Activated naive CD8-positive, alpha-beta T cell (primary cell): ENCODE data around the gene CREBBP.

Source experiments
- H3K27ac Mint-ChIP-seq: one replicate; pipeline ENCODE4 v1.8.0; 2021; ENCODE audit warnings: mixed read lengths
- H3K27me3 Mint-ChIP-seq: one replicate; pipeline ENCODE4 v1.8.0; 2021; ENCODE audit warnings: mixed read lengths
- H3K36me3 Mint-ChIP-seq: one replicate; pipeline ENCODE4 v1.8.0; 2021; ENCODE audit warnings: mixed read lengths
- H3K4me1 Mint-ChIP-seq: one replicate; pipeline ENCODE4 v1.8.0; 2021; ENCODE audit warnings: low read depth, mixed read lengths
- H3K4me3 Mint-ChIP-seq: one replicate; pipeline ENCODE4 v1.8.0; 2021; ENCODE audit warnings: mild to moderate bottlenecking, mixed read lengths
- H3K9me3 Mint-ChIP-seq: one replicate; pipeline ENCODE4 v1.8.0; 2021; ENCODE audit warnings: low read depth, mixed read lengths

CREBBP gene

DNA sequence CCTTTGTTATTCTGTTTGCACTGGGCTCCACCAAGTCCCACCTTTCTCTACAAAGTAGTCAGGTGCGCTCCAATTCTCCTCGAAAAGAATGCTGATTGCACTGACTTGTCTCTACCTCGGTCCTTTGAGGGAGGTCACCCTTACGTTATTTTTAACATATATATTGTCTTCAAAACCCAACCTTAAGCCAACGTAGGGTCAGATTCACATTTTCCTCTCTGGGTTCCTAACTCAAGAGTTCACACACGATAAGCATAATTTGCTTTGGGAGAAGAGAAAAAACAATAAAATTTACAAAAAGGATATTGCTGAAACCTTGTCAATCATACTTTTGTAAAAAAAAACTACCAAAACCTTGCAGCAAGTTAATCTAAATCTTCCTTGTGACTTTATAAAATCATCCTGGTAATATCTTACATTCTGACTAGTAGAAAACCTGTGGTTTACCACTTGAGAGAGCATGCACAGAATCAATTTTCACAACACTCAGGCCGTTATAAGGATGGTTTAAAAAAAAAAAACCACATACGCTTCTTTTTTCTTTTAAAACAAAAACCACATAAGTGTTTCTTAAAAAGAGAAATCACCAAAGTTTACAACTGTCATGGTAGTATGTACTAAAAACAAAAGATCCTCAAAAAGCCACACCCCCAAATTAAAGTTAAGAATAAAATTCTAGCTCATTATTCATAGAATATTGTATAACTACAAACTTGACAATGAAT, 91.0 kb downstream of the CREBBP start:
- H3K27ac Mint-ChIP-seq: peak overlapping the region; percentile 4
- H3K4me1 Mint-ChIP-seq: peaks cover 54% of the 10 kb centered on the region
- peak overlapping the region; percentile 18 for H3K4me3 Mint-ChIP-seq
- no peaks in the 10 kb centered on the region for H3K9me3 Mint-ChIP-seq
- H3K36me3 Mint-ChIP-seq: peaks cover 21% of the 10 kb centered on the region
- H3K27me3 Mint-ChIP-seq: no peaks in the 10 kb centered on the region

GRCh38 chr16:3788711-3789374, 91.7 kb downstream of the CREBBP start:
- Mint-ChIP-seq H3K27ac (no peak overlapping the region), H3K27me3 (no peaks in the 10 kb centered on the region), H3K4me1 (peaks cover 55% of the 10 kb centered on the region), H3K9me3 (no peaks in the 10 kb centered on the region), H3K36me3 (peaks cover 21% of the 10 kb centered on the region), H3K4me3 (peak overlapping the region; percentile 18)

DNA sequence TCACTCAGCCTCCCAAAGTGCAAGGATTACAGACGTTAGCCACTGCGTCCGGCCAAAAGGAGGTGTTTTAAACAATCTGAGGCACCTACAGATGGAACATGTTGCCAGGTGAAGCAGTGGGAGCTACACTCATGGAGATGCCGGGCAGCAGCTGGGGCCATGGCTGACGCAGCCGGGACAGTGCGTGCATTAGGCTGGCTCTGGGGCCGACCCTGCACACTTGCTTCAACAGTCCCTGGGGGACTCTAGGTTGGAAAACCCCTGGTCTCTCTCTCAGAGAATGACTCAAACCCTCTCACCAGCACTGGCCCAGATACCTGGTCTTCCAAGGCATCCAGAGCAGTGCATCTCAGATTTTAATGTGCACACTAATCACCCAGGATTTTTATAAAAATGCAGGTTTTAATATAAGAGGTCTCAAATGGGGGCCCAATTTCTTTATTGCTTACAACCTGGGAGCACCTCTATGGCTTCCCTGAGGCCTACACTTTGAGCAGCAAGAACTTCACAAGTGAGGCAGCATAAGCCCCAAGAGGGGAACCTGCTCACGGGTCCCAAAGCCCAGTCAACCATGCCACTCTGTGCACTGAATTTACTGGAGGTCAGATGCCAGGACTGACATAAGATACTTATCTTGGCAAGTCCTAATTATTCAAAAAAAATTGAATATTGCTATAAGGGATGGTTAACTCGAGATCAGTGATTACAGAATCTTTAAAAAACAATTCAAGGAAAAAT, 92.4 kb downstream of the CREBBP start:
- Mint-ChIP-seq H3K36me3 (peaks cover 18% of the 10 kb centered on the region), H3K4me3 (no peak overlapping the region), H3K27ac (no peak overlapping the region), H3K9me3 (no peaks in the 10 kb centered on the region), H3K27me3 (no peaks in the 10 kb centered on the region), H3K4me1 (peaks cover 48% of the 10 kb centered on the region)

DNA sequence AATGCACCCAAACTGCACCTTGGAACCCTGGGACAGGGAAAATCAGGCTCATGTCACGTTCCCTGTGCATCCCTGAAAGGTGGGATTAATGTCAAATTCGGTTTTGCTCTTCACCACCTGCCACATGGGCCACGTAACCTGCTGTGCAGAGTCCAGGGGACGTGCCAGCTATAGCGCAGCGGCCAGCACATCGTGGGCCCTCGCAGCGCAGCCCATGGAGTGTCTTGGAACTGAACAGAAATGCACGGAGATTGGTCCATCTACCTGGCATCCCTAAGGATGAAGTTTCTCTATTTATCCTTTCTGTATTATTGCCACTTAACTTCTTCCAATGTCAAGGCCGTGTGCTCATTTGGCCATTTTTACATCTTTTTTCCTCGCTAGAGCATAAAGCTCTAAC, 95.1 kb downstream of the CREBBP start:
- peaks cover 35% of the 10 kb centered on the region for H3K4me1 Mint-ChIP-seq
- H3K27ac Mint-ChIP-seq: no peak overlapping the region
- no peaks in the 10 kb centered on the region for H3K9me3 Mint-ChIP-seq

GRCh38 chr16:3783516-3783915, 97.0 kb downstream of the CREBBP start:
- Mint-ChIP-seq H3K27ac (no peak overlapping the region), H3K27me3 (no peaks in the 10 kb centered on the region), H3K36me3 (peaks cover 2% of the 10 kb centered on the region), H3K4me3 (no peak overlapping the region), H3K9me3 (no peaks in the 10 kb centered on the region), H3K4me1 (peaks cover 18% of the 10 kb centered on the region)

More for the DNA sequence above, 95.1 kb downstream of the CREBBP start:
- Mint-ChIP-seq H3K27me3 (no peaks in the 10 kb centered on the region), H3K4me3 (no peak overlapping the region), H3K36me3 (peaks cover 6% of the 10 kb centered on the region)

DNA sequence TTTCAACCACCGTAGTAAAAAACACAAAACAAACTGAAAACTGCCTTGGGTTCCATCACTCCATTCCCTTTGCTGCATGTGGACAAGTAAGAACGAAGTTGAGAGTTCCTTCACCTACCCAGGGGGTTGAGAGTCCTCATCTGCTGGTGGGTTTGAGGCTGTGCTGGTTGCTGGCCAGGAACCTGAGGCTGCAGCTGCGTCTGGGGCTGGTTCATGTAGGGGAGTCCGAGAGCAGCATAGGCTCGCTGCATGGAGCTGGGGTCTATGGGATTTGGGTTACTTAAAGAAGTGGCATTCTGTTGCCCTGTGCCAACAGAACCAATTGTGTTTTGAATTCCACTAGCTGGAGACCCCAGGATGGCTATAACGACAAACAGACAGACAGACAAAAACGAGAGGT, 97.9 kb downstream of the CREBBP start:
- H3K27ac Mint-ChIP-seq: peak overlapping the region; percentile 17
- peaks cover 2% of the 10 kb centered on the region for H3K36me3 Mint-ChIP-seq
- no peaks in the 10 kb centered on the region for H3K9me3 Mint-ChIP-seq
- H3K4me3 Mint-ChIP-seq: no peak overlapping the region
- no peaks in the 10 kb centered on the region for H3K27me3 Mint-ChIP-seq
- peaks cover 15% of the 10 kb centered on the region for H3K4me1 Mint-ChIP-seq

DNA sequence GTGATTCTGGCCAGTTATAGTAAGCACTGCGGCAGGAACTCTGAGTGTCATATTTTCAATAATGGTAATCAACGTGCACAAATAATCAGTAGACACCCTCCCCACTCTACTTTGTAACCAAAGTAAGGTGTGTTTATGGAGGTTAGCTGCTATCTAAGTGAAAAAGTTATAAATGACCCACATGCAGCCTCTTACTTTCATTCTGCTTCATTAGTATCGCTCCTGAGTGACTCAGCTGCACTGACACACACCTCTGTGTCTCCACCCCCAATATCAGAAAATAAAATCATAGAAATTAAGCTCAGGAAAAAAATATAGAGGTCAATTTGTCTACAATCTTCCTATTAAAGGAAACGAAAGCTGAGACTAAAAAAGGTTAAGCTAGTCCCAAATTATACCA, 99.1 kb downstream of the CREBBP start:
- peaks cover 15% of the 10 kb centered on the region for H3K4me1 Mint-ChIP-seq
- peaks cover 4% of the 10 kb centered on the region for H3K36me3 Mint-ChIP-seq
- no peak overlapping the region for H3K27ac Mint-ChIP-seq
- H3K4me3 Mint-ChIP-seq: no peak overlapping the region
- no peaks in the 10 kb centered on the region for H3K9me3 Mint-ChIP-seq
- no peaks in the 10 kb centered on the region for H3K27me3 Mint-ChIP-seq

DNA sequence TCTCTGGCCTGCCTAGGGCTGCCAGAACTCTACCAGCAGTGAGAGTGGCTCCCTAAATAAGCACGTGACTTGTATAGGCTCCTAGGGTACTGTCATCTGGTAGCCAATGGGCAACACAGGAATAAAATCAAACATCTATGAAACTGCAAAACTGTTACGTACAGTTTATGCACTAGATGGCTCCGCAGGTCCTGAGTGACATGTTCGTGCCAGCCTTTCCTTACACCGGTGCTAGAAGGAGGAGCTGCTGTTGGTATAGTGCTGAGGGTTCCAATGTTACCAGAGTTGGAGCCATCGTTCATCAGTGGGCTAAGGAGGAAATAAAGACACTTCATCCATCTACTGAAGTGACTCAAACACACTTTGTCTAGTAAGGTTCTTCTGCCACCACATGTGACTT, 99.9 kb downstream of the CREBBP start:
- H3K9me3 Mint-ChIP-seq: no peaks in the 10 kb centered on the region
- no peak overlapping the region for H3K4me3 Mint-ChIP-seq
- peaks cover 4% of the 10 kb centered on the region for H3K36me3 Mint-ChIP-seq
- H3K4me1 Mint-ChIP-seq: peaks cover 15% of the 10 kb centered on the region
- no peak overlapping the region for H3K27ac Mint-ChIP-seq
- H3K27me3 Mint-ChIP-seq: no peaks in the 10 kb centered on the region

DNA sequence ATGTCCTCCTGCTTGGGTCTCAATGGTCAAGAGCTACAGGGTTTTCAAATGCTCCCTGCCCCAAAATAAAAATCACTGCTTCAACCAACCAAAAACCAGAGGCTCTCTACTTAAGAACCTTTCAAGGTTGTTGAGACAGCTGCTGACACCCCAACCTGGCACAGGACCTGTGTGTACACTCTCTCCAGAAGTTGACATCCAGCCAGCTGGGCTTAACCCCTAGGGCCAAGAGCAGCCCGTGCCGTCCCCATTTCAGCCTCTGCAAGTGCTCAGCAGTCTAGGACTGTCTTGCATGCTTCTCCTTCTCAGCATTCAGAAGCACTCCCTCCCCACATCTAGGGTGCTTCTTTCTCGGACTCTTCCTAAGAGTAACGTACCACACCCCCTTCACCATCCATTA, 104.2 kb downstream of the CREBBP start:
- H3K27me3 Mint-ChIP-seq: no peaks in the 10 kb centered on the region
- H3K9me3 Mint-ChIP-seq: no peaks in the 10 kb centered on the region
- H3K27ac Mint-ChIP-seq: no peak overlapping the region
- no peak overlapping the region for H3K4me3 Mint-ChIP-seq
- peaks cover 7% of the 10 kb centered on the region for H3K4me1 Mint-ChIP-seq
- peaks cover 4% of the 10 kb centered on the region for H3K36me3 Mint-ChIP-seq

DNA sequence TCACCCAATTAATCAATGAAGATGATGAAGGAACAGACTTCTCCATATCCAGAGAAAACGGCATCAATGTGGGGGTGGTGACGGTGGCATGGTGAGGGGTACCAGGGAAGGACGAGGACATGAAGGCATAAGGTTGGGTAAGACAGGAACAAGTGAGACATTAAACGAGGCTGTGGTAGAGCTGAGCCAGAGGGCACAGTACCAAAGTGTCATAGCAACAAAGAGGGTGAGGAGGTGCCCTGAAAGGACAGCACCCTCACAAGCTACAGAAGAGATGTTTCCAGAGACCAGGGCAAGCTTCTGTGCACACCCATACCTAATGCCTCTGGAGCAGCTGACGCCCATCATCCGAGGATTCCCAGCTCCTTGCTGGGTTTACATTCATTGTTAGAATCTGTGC, 105.7 kb downstream of the CREBBP start:
- no peaks in the 10 kb centered on the region for H3K9me3 Mint-ChIP-seq
- no peak overlapping the region for H3K4me3 Mint-ChIP-seq
- H3K27me3 Mint-ChIP-seq: no peaks in the 10 kb centered on the region
- peaks cover 5% of the 10 kb centered on the region for H3K36me3 Mint-ChIP-seq
- H3K4me1 Mint-ChIP-seq: no peaks in the 10 kb centered on the region
- peak overlapping the region; percentile 36 for H3K27ac Mint-ChIP-seq

- H3K36me3 Mint-ChIP-seq: peaks cover 6% of the 10 kb centered on the region
- H3K4me1 Mint-ChIP-seq: no peaks in the 10 kb centered on the region
- H3K27me3 Mint-ChIP-seq: no peaks in the 10 kb centered on the region
- no peak overlapping the region for H3K4me3 Mint-ChIP-seq
- no peak overlapping the region for H3K27ac Mint-ChIP-seq
- no peaks in the 10 kb centered on the region for H3K9me3 Mint-ChIP-seq
Observed at GRCh38 chr16:3774156-3774767, 106.3 kb downstream of the CREBBP start.

DNA sequence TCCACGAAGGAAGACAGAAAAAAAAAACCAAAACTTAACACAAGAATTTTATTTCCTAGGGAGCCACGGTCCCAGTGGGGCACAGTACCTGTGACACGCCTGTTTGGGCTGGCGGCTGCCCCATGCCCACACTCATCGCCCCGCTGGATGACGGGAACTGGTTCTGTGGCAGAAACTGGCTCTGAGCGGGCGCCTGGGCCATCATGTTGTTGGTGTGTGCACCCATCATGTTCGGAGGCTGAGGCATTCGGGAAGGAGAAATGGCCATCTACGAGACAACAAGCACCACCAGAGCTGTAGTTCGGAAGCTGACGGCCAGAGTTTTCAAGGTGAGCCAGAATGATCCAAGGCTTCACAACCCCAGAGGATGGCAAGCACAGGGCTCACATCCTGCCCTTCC, 106.8 kb downstream of the CREBBP start:
- Mint-ChIP-seq H3K27me3 (no peaks in the 10 kb centered on the region), H3K4me1 (no peaks in the 10 kb centered on the region), H3K4me3 (no peak overlapping the region), H3K9me3 (no peaks in the 10 kb centered on the region), H3K36me3 (peaks cover 7% of the 10 kb centered on the region), H3K27ac (no peak overlapping the region)

- no peaks in the 10 kb centered on the region for H3K27me3 Mint-ChIP-seq
- peaks cover 8% of the 10 kb centered on the region for H3K36me3 Mint-ChIP-seq
Observed at GRCh38 chr16:3771513-3771912, 109.0 kb downstream of the CREBBP start.

GRCh38 chr16:3770530-3770929, 110.0 kb downstream of the CREBBP start:
- no peak overlapping the region for H3K4me3 Mint-ChIP-seq
- no peaks in the 10 kb centered on the region for H3K27me3 Mint-ChIP-seq
- H3K36me3 Mint-ChIP-seq: peaks cover 8% of the 10 kb centered on the region
- no peak overlapping the region for H3K27ac Mint-ChIP-seq
- no peaks in the 10 kb centered on the region for H3K4me1 Mint-ChIP-seq
- H3K9me3 Mint-ChIP-seq: no peaks in the 10 kb centered on the region

More at GRCh38 chr16:3771513-3771912, 109.0 kb downstream of the CREBBP start:
- Mint-ChIP-seq H3K27ac (no peak overlapping the region), H3K9me3 (no peaks in the 10 kb centered on the region), H3K4me3 (no peak overlapping the region), H3K4me1 (no peaks in the 10 kb centered on the region)

DNA sequence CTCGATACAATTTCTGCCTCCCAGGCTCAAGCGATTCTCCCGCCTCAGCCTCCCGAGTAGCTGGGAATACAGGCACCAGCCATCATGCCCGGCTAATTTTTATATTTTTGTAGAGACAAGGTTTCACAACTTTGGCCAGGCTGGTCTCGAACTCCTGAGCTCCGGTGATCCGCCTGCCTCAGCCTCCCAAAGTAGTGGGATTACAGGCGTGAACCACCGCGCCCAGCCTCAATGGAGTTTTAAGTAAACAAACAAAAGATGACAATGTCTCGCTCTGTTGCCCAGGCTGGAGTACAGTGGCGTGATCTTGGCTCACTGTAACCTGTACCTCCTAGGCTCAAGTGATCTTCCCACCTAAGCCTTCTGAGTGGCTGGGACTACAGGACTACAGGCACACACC, 110.6 kb downstream of the CREBBP start:
- Mint-ChIP-seq H3K9me3 (no peaks in the 10 kb centered on the region), H3K27ac (no peak overlapping the region), H3K4me3 (no peak overlapping the region), H3K4me1 (no peaks in the 10 kb centered on the region), H3K36me3 (peaks cover 8% of the 10 kb centered on the region), H3K27me3 (no peaks in the 10 kb centered on the region)
